GM23338 (cell line): ENCODE measurements around the gene DCBLD2. TPM values are rescaled to one million over a fixed set of nuclear protein-coding genes. Genes with fewer than 3 reads are reported as not detected.

Experiments
- ATAC-seq: fragments of 200-7000 bp; cut with Tn5 transposase; 3 replicates; pipeline ENCODE4 v1.9.1; 2020
- DNase-seq: peaks from one replicate; pipeline ENCODE4 v3.0.0-alpha.2; 2015; ENCODE audit warnings: low spot score
- H2AFZ ChIP-seq: fragments of 200-600 bp; sonication (generic); 2 replicates; pipeline ENCODE4 v1.8.0; 2016; ENCODE audit warnings: antibody characterized with exemption, mild to moderate bottlenecking, moderate library complexity
- H3F3A ChIP-seq: fragments of 200-600 bp; sonication (generic); replicated peaks from 2 replicates; pipeline ENCODE4 v1.8.0; 2017; ENCODE audit warnings: antibody characterized with exemption, mixed run types, low read depth
- H3K27ac ChIP-seq: fragments of 200-600 bp; sonication (generic); 2 replicates; pipeline ENCODE4 v1.6.1; 2016; ENCODE audit warnings: low read depth
- H3K27me3 ChIP-seq: fragments of 200-600 bp; sonication (generic); 2 replicates; pipeline ENCODE4 v1.8.0; 2016; ENCODE audit warnings: mild to moderate bottlenecking, mixed run types, moderate library complexity; ENCODE audit not compliant: insufficient read depth
- H3K36me3 ChIP-seq: fragments of 200-600 bp; sonication (generic); 2 replicates; pipeline ENCODE4 v1.8.0; 2016; ENCODE audit warnings: mild to moderate bottlenecking; ENCODE audit not compliant: insufficient read depth
- H3K4me1 ChIP-seq: fragments of 200-600 bp; sonication (generic); 2 replicates; pipeline ENCODE4 v1.8.0; 2016; ENCODE audit warnings: mild to moderate bottlenecking, moderate library complexity; ENCODE audit not compliant: insufficient read depth
- H3K4me2 ChIP-seq: fragments of 200-600 bp; sonication (generic); 2 replicates; pipeline ENCODE4 v1.7.1; 2017; ENCODE audit warnings: mixed run types
- H3K4me3 ChIP-seq: fragments of 200-600 bp; sonication (generic); 2 replicates; pipeline ENCODE4 v1.6.1; 2016; ENCODE audit warnings: mixed run types
- H3K79me2 ChIP-seq: fragments of 200-600 bp; sonication (generic); replicated peaks from 2 replicates; pipeline ENCODE4 v1.8.0; 2017; ENCODE audit warnings: mild to moderate bottlenecking; ENCODE audit not compliant: insufficient read depth
- H3K9me2 ChIP-seq: fragments of 200-600 bp; sonication (generic); 2 replicates; pipeline ENCODE4 v1.8.0; 2017; ENCODE audit not compliant: insufficient read depth
- H4K20me1 ChIP-seq: fragments of 200-600 bp; sonication (generic); replicated peaks from 2 replicates; pipeline ENCODE4 v1.8.0; 2017; ENCODE audit warnings: mild to moderate bottlenecking; ENCODE audit not compliant: insufficient read depth
- H3K27ac Mint-ChIP-seq: 2 replicates; pipeline ENCODE4 v1.8.0; 2020; ENCODE audit warnings: inconsistent platforms, mild to moderate bottlenecking, moderate library complexity, mixed read lengths
- H3K27me3 Mint-ChIP-seq: 3 replicates; pipeline ENCODE4 v1.8.0; 2022; ENCODE audit warnings: low read depth, mild to moderate bottlenecking, moderate library complexity, mixed read lengths, inconsistent platforms; ENCODE audit not compliant: insufficient read depth, poor library complexity
- H3K36me3 Mint-ChIP-seq: 3 replicates; pipeline ENCODE4 v1.8.0; 2021; ENCODE audit warnings: low read depth, mild to moderate bottlenecking, inconsistent platforms, moderate library complexity, mixed read lengths
- H3K4me1 Mint-ChIP-seq: 3 replicates; pipeline ENCODE4 v1.8.0; 2020; ENCODE audit warnings: mild to moderate bottlenecking, inconsistent platforms, mixed read lengths
- H3K4me3 Mint-ChIP-seq: 3 replicates; pipeline ENCODE4 v1.8.0; 2021; ENCODE audit warnings: moderate library complexity, mild to moderate bottlenecking, inconsistent platforms, mixed read lengths
- H3K9me3 Mint-ChIP-seq: 3 replicates; pipeline ENCODE4 v1.8.0; 2020; ENCODE audit warnings: moderate library complexity, mild to moderate bottlenecking, inconsistent platforms, mixed read lengths
- CREB1 ChIP-seq: fragments of 250-450 bp; sonication (Bioruptor Pico); IDR thresholded peaks from 2 replicates; pipeline ENCODE4 v1.5.0; 2020; ENCODE audit warnings: low read depth, mild to moderate bottlenecking, moderate library complexity
- ETS1 ChIP-seq: IDR thresholded peaks from 2 replicates; pipeline ENCODE4 v1.6.1; 2016; ENCODE audit warnings: antibody characterized with exemption
- EZH2 ChIP-seq: fragments of 200-600 bp; sonication (generic); IDR thresholded peaks from one replicate; pipeline ENCODE4 v1.8.0; 2017; ENCODE audit warnings: antibody characterized with exemption, mild to moderate bottlenecking, low read depth; ENCODE audit not compliant: unreplicated experiment
- EZH2phosphoT487 ChIP-seq: fragments of 200-600 bp; sonication (generic); IDR thresholded peaks from one replicate; pipeline ENCODE4 v1.8.1; 2018; ENCODE audit warnings: antibody characterized with exemption; ENCODE audit not compliant: unreplicated experiment
- JUNB ChIP-seq: IDR thresholded peaks from one replicate; pipeline ENCODE4 v1.6.1; 2016; ENCODE audit warnings: antibody characterized with exemption; ENCODE audit not compliant: unreplicated experiment
- NANOG ChIP-seq: IDR thresholded peaks from 2 replicates; pipeline ENCODE4 v1.6.1; 2016; ENCODE audit warnings: antibody characterized with exemption, borderline replicate concordance
- POLR2AphosphoS5 ChIP-seq: IDR thresholded peaks from 2 replicates; pipeline ENCODE4 v1.6.1; 2016; ENCODE audit warnings: antibody characterized with exemption, low read depth
- STAT1 ChIP-seq: IDR thresholded peaks from one replicate; pipeline ENCODE4 v1.6.1; 2016; ENCODE audit warnings: antibody characterized with exemption; ENCODE audit not compliant: unreplicated experiment
- ZNF114 ChIP-seq: fragments of 250-450 bp; sonication (Bioruptor Pico); IDR thresholded peaks from 2 replicates; pipeline ENCODE4 v1.5.0; 2020; ENCODE audit warnings: mild to moderate bottlenecking, moderate library complexity
- ZNF331 ChIP-seq: fragments of 250-450 bp; sonication (Bioruptor Pico); IDR thresholded peaks from 2 replicates; pipeline ENCODE4 v1.5.0; 2020; ENCODE audit warnings: low read depth, mild to moderate bottlenecking, moderate library complexity
- polyA plus RNA-seq: library from polyadenylated mRNA; unstranded; fragments of >200 nt; fragmentation: Nextera tagmentation; extraction: Ambion mirVana; gene quantifications from 2 replicates; pipeline ENCODE4 v1.2.1, GENCODE V29; 2016
- total RNA-seq: library from RNA; depleted of rRNA; stranded (reverse); fragments of >200 nt; shearing (Covaris generic); gene quantifications from 2 replicates; pipeline ENCODE4 v1.2.3, GENCODE V29; 2014
- TF ChIP-seq, protein P1 (sequence below): fragments of 250-450 bp; sonication (Bioruptor Pico); IDR thresholded peaks from 2 replicates; pipeline ENCODE4 v1.5.0; 2020; ENCODE audit warnings: mild to moderate bottlenecking, moderate library complexity

DCBLD2 gene
- total and polyA plus RNA-seq, 2 experiments from 2014 or later, result 25.9 to 69.7 TPM

DNA sequence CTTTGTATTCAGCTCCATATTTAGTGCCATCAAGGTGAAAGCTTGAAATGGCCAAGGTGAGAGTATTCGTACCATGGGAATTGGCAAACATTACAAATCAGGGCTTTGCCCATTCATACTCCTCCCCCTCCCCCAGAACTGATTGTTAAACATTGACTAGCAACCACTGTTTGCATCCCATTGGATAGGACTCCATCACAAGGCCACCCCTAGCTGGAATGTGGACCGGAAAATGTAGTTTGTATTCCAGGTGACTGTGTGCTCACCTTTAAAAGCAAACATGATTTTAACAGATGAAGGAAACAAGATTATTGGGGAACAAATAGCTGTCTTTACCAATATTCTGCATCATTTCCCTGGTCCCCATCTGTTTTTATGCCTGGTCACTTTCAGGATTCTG is 124.2 kb downstream of the DCBLD2 start (continued):
- TF ChIP-seq, protein P1, sequence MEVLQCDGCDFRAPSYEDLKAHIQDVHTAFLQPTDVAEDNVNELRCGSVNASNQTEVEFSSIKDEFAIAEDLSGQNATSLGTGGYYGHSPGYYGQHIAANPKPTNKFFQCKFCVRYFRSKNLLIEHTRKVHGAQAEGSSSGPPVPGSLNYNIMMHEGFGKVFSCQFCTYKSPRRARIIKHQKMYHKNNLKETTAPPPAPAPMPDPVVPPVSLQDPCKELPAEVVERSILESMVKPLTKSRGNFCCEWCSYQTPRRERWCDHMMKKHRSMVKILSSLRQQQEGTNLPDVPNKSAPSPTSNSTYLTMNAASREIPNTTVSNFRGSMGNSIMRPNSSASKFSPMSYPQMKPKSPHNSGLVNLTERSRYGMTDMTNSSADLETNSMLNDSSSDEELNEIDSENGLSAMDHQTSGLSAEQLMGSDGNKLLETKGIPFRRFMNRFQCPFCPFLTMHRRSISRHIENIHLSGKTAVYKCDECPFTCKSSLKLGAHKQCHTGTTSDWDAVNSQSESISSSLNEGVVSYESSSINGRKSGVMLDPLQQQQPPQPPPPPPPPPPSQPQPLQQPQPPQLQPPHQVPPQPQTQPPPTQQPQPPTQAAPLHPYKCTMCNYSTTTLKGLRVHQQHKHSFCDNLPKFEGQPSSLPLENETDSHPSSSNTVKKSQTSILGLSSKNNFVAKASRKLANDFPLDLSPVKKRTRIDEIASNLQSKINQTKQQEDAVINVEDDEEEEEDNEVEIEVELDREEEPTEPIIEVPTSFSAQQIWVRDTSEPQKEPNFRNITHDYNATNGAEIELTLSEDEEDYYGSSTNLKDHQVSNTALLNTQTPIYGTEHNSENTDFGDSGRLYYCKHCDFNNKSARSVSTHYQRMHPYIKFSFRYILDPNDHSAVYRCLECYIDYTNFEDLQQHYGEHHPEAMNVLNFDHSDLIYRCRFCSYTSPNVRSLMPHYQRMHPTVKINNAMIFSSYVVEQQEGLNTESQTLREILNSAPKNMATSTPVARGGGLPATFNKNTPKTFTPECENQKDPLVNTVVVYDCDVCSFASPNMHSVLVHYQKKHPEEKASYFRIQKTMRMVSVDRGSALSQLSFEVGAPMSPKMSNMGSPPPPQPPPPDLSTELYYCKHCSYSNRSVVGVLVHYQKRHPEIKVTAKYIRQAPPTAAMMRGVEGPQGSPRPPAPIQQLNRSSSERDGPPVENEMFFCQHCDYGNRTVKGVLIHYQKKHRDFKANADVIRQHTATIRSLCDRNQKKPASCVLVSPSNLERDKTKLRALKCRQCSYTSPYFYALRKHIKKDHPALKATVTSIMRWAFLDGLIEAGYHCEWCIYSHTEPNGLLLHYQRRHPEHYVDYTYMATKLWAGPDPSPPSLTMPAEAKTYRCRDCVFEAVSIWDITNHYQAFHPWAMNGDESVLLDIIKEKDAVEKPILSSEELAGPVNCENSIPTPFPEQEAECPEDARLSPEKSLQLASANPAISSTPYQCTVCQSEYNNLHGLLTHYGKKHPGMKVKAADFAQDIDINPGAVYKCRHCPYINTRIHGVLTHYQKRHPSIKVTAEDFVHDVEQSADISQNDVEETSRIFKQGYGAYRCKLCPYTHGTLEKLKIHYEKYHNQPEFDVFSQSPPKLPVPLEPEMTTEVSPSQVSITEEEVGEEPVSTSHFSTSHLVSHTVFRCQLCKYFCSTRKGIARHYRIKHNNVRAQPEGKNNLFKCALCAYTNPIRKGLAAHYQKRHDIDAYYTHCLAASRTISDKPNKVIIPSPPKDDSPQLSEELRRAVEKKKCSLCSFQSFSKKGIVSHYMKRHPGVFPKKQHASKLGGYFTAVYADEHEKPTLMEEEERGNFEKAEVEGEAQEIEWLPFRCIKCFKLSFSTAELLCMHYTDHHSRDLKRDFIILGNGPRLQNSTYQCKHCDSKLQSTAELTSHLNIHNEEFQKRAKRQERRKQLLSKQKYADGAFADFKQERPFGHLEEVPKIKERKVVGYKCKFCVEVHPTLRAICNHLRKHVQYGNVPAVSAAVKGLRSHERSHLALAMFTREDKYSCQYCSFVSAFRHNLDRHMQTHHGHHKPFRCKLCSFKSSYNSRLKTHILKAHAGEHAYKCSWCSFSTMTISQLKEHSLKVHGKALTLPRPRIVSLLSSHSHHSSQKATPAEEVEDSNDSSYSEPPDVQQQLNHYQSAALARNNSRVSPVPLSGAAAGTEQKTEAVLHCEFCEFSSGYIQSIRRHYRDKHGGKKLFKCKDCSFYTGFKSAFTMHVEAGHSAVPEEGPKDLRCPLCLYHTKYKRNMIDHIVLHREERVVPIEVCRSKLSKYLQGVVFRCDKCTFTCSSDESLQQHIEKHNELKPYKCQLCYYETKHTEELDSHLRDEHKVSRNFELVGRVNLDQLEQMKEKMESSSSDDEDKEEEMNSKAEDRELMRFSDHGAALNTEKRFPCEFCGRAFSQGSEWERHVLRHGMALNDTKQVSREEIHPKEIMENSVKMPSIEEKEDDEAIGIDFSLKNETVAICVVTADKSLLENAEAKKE, result no peak

DNA sequence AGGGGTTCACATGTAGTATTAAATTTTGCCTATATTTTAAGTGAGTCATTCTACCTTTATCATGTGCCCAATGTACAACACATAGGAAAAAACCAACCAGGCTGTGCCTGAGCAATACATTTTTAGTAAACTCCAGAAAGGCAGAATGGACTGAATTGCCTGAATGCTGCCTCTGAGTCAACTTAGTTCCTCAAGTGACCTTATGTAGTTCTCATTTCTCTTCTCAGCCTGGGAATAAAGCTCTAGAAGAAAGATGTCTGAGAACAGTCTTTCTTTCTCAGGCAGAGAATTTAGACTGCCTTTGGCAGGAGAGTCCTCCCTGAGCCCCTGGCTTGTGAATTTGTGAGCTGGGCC is 125.4 kb downstream of the DCBLD2 start:
- Histone ChIP-seq H3K4me1 (no peaks in the 10 kb centered on the region), H3K9me2 (no peaks in the 10 kb centered on the region), H2AFZ (no peak overlapping the region), H3K27ac (no peak overlapping the region), H3F3A (no peaks in the 10 kb centered on the region), H3K36me3 (no peaks in the 10 kb centered on the region), H3K4me3 (no peak overlapping the region), H3K4me2 (no peak overlapping the region), H3K79me2 (no peaks in the 10 kb centered on the region), H4K20me1 (no peaks in the 10 kb centered on the region), H3K27me3 (no peaks in the 10 kb centered on the region)
- H3K4me3 Mint-ChIP-seq, result no peak overlapping the region
- TF ChIP-seq CREB1 (CRISPR knock-in tag) (no peak), ZNF331 (CRISPR knock-in tag) (no peak)
- no peaks in the 10 kb centered on the region; the same call in 2 of the 3 replicates for H3K4me1 Mint-ChIP-seq
- H3K27ac Mint-ChIP-seq, result no peak overlapping the region
- no peak for ATAC-seq
- no peaks in the 10 kb centered on the region for H3K36me3 Mint-ChIP-seq
- H3K27me3 Mint-ChIP-seq, result no peaks in the 10 kb centered on the region
- DNase-seq, result no peak
- no peaks in the 10 kb centered on the region for H3K9me3 Mint-ChIP-seq

GRCh38 chr3:98775459-98776139 is 125.9 kb downstream of the DCBLD2 start:
- ATAC-seq, result no peak
- no peak for TF ChIP-seq EZH2
- TF ChIP-seq POLR2AphosphoS5, result no peak
- no peak for TF ChIP-seq ETS1
- TF ChIP-seq CREB1 (CRISPR knock-in tag), result no peak
- TF ChIP-seq JUNB, result no peak
- TF ChIP-seq STAT1, result no peak
- TF ChIP-seq ZNF114 (CRISPR knock-in tag), result no peak
- TF ChIP-seq EZH2phosphoT487, result no peak
- TF ChIP-seq NANOG, result no peak

More at GRCh38 chr3:98775459-98776139, 125.9 kb downstream of the DCBLD2 start:
- H2AFZ ChIP-seq, result no peak overlapping the region
- no peaks in the 10 kb centered on the region for H3K9me3 Mint-ChIP-seq
- H3K9me2 ChIP-seq, result no peaks in the 10 kb centered on the region
- H3K4me2 ChIP-seq, result no peak overlapping the region
- H3K79me2 ChIP-seq, result no peaks in the 10 kb centered on the region
- no peak for DNase-seq
- no peaks in the 10 kb centered on the region for H3F3A ChIP-seq
- no peak overlapping the region for H3K4me3 Mint-ChIP-seq
- no peaks in the 10 kb centered on the region for H3K27me3 Mint-ChIP-seq
- no peaks in the 10 kb centered on the region; the same call in 2 of the 3 replicates for H3K4me1 Mint-ChIP-seq
- no peaks in the 10 kb centered on the region for H3K4me1 ChIP-seq
- no peak overlapping the region for H3K4me3 ChIP-seq
- no peak overlapping the region for H3K27ac Mint-ChIP-seq
- H3K27me3 ChIP-seq, result no peaks in the 10 kb centered on the region
- no peaks in the 10 kb centered on the region for H3K36me3 ChIP-seq
- no peak overlapping the region for H3K27ac ChIP-seq
- no peaks in the 10 kb centered on the region for H4K20me1 ChIP-seq
- no peaks in the 10 kb centered on the region for H3K36me3 Mint-ChIP-seq
